HG03565 (cell line): ENCODE results near the gene SLC22A4.

Source experiments
- ATAC-seq: cut with Tn5 transposase; IDR thresholded peaks from one replicate; pipeline ENCODE4 v1.9.1; 2021; ENCODE audit warnings: mild to moderate bottlenecking, moderate library complexity; ENCODE audit not compliant: unreplicated experiment

SLC22A4 gene

DNA sequence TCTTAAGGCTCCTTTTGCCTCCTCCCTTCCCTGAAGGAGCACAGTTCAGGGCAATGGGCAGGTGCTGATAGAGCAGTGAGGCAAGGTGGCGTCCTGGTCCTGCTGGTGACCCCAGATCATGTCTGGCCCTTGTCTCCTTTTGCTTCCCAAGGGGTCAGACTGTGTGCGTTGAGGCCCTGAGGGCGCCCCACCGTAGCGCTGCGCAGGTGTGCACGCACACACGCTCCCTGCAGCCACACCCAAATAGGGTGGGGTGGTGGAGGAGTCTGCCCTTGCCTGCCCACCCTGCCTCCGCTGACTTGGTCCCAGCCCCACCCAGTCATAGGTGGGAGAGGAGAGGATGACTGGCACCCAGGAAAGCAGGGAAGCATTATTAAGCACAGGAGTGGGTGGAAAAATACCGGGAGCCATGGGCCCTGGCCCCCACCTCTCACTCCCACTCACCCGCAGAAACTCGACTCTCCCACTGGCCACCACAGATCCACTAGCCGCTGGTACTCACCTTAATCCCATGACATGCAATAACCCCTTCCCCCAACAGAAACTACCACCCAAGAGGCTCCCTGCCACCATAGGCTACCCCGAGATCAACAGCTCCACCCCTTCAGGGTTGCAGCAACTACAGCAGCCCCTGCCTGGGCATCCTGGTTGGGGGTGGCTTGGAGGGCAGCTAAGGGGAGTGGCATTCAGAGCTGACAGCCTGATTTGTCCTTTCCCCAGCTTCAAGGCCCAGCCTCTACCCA is 20.0 kb upstream of the SLC22A4 start:
- no peak for ATAC-seq

DNA sequence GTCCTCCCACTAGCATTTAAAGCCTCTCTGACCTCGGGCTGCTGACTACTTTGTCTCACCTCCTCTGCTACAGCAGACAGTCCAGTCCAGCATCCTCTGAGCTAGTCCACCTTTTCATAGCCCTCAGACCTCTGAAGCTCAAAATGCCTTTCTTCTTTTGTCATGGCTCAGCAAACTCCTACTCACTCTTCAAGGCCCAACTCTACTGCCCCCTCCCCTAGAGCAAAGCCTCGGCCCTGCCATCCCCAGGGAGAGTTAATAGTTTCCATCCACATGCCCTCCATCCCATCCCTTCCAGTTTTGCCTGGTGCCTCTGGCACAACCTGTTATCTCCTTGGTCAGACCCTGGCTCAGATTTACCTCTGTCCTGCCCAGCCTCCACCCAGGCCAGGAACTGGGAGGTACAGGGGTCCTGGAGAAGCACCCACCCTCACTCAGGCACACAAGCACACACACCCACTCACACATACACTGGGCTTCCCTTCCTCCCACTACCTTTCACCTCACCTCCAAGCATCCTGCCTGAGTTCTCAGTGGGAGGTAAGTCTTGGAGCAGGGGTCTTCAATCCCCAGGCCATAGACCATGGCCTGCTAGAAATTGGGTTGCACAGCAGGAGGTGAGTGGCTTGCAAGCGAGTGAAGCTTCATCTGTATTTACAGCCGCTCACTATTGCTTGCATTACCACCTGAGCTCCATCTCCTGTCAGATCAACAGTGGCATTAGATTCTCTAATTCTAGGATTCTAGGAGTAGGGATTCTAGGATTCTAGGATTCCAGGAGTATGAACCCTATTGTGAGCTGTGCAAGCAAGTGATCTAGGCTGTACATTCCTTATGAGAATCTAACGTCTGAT is 18.6 kb upstream of the SLC22A4 start:
- no peak for ATAC-seq

DNA sequence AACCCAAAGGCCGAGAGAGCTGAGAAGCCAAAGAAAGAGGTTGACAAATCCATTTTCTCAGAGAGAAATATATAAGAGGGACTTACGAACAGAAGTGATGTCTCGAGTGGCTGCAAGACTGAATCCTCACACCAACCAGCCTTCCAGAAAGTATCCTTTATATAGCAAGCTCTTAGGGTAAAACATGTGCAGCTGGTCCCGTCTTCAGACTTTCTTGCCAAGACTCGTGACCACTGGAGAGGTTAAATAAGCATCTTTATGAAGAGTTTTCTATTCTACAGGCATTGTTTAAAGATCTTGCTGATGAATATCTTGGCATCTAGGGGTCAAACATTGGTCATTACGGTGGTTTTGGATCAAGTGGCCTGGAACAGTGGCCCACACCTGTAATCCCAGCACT is 16.9 kb upstream of the SLC22A4 start:
- no peak for ATAC-seq

DNA sequence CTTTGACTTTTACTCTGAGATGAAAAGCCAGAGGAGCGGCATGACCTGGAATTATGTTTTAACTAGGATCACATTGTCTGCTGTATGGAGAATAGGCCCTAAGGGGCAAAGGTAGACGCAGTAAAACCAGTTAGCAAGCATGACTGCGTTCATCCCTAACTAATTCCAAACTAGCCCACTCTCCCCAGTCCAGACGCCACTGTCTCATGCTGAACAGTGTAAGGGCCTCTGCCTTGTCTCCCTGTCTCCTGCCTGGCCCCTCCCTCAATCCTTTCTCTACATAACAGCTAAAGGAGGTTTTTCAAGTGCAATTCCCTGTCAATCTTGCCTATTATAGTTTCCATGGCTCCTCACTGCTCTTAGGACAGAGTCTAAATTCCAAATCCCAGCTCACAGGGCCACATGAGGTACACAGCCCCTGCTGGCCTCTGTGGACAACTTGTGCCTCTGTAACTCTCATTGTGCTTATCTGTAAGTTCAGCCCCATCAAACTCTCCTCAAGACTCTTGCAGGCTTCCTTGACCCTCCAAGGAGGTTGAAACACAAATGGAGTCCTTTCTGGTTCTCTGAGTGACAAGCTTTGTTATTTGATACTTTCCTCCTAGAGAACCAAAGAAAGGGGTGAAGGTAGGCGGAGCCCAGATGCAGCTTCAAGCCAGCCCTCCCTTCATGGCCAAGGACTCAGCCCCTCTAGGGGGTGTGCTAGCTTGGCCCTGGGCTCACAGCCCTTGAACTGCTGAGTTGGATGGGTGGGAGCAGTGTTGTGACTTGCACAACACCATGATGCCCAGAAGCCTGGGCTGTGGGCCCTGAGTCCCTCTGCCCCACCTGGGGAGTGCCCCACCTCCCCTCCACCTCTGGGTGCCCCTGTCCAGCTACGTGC is 16.0 kb upstream of the SLC22A4 start:
- ATAC-seq: no peak

DNA sequence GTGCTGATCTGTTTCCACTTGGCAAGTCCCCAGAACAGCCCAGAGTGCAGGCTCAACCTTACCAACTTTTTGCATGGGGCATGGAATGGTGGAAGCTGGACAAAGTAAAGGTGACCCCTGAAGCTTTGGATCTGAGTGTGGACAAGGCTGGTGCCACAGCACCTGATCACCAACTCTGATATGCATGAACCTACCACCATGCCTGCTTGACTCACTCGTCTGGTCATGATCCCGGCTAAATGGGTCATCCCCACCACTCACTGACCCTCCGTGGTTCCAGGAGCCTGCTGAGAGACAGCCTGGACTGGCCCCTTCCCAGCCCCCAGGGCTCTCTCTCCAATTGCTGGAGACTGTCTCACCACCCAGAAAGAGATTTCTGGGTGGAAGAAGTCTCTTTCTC is 14.4 kb upstream of the SLC22A4 start:
- ATAC-seq: no peak

DNA sequence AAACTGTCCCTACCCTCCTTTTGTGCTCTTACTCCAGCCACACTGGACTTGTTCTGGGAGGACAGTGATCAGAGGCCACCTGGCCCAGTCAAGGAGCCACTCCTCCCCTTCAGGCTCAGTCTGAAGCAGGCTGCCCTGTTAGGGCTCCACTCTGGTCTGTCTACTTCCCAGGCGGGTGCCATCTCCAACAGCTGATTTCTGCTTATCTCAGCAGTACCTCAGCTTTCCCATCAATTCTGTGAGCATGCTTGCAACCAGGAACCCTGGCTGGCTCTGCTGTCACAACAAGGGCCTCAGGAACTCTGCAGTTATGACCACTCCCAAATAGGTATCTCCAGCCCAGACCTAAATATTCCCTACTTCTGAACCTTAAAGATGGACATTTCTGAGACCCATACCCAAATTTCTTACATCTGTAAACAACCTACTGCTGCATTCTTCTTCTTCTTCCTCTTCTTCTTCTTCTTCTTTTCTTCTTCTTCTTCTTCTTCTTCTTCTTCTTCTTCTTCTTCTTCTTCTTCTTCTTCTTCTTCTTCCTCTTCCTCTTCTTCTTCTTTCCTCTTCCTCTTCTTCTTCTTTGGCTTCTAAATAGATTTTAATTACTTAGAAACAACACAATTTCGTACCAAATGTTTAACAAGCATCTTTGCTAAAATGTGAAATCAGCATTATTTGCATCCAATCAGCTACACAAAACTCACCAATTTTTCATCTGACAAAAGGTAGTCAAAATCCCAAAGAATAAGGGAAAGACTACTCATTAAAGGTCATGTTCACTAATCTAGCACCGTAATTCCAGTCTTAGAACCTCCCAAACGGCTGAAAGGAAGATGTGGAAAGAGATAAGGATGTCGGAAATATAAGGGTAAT is 13.6 kb upstream of the SLC22A4 start:
- no peak for ATAC-seq

DNA sequence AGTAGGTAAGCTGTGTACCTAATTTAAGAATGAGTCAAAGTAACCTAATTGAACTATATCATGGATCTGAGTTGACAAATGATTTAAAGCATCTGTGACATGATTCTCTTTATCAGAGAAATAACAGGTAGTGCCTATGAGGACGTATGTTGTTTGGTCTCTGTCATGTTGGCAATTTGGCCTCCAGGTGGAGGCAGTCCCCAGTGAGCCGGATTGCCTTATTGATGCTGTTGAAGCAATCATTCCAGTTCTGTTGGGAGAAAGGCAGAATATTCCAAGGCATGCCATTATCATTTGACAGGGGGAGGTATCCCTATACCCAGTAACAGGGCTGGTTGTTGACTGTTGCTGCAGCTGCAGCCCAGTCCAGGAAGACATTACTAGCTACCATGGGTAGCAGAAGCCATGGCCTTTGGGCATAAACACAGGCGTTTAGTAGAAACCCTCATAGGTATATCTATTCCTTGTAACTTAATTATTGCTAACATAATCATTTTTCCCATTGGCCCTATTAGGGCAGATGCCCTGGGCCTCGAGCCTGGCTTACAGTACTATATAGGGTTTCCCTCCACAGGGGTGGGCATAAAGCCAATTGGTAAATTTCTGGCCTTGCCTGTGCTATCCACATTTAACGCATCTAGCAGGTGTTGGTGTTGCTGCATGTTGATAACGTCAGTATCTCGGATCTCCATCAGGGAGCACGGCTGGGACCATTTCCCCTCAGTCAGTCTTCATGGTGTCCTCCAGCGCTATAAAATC is 12.2 kb upstream of the SLC22A4 start:
- no peak for ATAC-seq

DNA sequence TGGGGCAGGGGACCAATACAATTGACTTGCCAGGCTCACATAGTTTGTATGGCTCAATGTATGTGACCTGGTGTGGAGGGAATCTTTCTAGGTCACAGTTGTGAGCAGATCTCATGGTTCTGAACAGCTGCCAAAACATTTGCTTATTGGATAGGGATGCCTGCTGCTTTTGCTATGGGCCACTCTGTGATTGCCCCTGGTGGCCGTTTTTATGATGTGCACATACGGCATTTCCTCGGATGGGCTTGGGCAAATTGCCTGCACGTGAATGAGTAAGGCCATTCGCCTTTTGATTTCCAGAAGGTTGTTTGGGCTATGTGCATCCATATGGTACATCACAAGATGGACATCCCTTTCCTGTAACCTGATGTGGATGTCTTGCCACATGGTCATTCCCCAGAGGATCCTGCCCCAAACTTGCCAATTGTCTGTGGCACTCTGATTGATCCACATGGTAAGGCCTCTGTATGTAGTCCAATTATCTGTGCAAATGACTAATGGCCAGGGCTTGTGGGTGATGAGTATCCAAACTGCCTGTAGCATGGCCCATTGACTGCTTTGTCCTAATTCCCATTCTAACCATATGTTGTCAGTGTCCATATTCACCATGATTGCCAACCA is 10.7 kb upstream of the SLC22A4 start:
- no peak for ATAC-seq

DNA sequence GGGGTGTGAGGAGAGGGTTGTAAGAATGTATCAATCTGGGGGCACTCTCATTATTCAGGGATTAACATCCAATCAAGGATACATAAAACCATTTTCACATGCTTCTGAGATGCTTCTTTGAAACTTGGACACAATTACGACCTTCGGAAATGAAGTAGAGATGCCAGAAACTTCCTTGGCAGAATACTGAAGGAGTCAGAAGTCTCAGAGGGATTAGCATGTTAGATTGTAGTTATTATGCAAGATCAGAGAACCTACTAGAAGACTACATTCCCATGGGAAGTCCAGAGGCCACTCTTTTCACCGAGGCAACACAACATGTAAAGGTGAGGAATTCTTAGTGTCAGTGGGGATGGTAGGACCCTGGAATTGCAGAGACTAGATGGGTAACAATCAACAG is 5.1 kb upstream of the SLC22A4 start:
- no peak for ATAC-seq

DNA sequence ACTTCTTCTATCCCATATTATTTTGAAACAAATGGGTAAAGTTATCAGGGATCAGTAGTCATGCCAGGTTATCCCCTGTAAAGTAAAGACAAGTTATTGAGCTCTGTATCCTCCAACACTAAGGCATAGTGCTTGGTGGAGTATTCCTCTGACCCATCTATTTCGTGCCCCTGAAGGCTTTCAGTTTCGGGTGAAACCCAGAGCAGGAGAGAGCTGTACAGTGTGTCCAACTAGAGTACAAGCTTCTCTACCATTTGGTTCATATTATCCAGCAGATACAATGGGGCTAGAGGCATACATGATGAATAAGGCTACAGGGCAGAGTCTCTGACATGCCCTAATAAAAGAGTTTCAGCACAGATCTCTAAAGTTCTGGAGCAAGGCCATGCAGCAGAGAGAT is 3.2 kb upstream of the SLC22A4 start:
- ATAC-seq: no peak

DNA sequence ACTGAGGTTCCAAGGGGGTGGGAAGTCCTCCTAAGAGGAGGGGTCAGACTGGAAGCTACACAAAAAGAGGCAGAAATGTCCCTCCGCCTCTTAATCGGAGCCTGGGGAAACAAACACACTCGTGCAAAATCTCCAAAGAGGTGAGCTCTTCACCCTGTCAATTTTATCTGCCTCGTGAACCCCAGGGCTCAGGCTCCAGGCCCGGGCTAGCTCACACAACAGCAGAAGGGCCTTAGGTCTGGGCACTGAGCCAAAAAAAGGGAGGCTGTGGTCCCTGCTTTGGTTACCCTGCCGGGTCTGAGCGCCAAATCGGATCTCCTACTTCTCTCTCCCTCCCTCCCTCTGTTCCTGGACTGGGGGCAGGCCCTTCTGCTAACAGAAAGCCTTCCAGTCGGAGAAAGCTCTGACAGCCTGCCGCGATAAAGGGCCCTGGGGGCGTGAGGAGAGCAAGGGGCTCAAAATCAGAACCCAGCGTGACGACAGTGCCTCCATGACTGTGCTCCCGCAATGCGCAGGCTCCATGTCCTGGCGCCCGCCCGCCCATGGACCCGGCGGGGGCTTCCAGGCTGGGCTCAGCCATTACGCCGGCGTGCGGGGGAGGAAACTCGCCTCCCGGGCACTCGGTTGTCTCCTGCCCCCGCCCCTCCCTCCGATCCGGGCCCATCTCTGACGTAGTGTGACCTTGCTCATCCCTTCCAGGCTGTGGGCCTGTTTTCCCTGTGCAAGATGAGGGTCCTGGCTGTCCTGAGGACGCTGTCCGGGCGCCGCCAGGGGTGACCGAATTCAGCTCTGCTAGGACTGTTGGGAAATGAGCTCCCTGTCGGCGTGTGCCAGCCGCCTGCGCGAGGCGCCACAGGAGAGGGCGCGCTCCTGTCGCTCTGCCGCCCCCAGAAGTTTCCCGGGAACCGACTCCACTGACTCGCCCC is 865 bp upstream of the SLC22A4 start:
- peak; percentile 29 for ATAC-seq

DNA sequence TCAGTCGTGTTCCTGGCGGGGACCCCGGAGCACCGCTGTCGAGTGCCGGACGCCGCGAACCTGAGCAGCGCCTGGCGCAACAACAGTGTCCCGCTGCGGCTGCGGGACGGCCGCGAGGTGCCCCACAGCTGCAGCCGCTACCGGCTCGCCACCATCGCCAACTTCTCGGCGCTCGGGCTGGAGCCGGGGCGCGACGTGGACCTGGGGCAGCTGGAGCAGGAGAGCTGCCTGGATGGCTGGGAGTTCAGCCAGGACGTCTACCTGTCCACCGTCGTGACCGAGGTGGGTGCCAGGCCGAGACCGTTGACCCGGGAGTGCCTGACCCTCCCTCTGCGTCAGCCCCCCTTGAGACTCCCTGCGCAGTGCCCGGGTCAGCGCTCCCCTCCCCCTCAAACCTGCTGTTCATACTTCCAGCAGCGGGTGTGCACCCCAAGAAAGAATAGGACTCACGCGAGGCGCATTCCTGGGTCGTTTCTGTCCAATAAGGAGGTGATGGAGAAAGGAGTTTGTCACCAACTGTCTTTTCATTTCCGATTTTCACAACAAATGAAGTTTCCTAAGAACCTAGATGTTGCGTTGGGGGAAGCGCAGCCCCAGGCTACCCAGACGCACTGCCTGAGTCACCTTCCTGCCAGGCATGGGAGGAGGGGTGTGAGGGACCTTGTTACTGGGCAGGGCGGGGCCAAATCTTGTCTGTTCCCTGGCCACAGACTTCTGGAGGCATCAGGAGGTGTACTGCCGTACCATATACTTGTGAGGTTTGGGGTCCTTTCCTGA is 722 bp downstream of the SLC22A4 start:
- no peak for ATAC-seq

DNA sequence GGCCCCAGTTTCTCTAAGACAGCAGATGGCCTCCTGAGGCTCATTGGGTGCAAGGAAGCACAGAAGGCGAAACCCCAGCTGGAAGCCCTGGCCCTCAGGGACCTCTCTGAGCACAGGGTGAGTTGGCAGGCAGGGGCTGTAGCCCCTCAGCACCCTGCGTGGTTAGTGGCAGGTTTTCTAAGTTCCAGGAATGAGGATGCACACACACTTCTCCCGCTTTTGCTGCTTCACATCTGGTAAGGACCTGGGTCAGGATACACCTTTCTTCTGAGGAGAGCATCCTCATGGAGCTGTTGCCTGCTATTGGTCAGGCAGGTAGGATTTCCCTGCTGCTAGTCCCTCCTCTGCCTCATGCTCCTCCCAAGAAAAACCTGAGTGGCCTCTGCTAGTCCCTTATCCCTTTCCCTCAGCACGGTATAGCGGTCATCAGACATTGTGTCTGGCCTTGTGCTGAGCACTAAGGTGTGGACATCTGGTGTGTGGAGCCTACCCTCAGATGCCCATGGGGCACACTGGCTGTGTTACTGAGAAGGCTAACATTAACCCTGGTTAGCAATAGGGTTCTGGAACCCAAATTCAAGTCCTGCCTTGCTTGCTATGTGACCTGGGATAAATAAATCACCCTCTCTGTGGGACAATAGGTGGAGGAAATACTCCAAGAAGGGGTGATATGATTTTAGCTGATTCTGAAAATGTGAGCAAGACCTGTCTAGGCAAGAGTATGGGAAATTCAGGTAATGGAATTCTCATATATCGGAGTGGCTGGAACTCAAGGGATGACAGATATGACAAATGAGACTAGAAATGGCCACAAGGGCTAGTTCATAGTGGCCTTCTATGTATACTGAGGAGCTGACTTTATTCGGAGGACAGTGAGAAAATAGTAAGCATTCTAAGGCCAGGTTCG is 1.6 kb downstream of the SLC22A4 start:
- ATAC-seq: no peak

DNA sequence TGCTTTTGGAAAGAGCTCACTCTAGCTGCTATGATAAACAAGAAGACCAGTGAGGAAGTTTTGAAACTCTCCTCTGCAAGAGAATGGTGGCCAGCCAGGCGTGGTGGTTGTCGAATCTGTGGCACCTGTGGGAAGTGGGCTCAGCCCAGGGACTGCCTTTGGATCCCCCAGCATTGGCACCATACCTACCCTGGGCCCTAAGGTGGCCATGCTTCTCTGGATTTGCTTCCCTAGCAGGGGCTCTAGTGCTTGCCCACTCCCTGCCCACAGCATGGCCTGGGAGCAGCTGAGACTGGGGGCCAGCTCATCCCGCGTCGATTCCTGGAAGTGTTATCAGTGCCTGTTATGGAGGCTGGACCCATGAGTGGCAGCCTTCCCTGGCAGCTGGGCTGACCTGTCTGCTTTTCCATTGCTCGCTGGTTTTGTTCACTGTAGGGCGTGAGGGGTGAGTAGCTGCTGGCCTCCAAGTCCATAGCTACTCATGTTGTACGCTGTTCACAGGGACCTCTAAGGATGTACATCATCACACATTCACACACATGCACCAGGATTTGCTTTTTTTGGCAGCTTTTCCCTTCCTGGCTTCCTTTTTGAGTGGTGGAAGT is 2.3 kb downstream of the SLC22A4 start:
- ATAC-seq: no peak

DNA sequence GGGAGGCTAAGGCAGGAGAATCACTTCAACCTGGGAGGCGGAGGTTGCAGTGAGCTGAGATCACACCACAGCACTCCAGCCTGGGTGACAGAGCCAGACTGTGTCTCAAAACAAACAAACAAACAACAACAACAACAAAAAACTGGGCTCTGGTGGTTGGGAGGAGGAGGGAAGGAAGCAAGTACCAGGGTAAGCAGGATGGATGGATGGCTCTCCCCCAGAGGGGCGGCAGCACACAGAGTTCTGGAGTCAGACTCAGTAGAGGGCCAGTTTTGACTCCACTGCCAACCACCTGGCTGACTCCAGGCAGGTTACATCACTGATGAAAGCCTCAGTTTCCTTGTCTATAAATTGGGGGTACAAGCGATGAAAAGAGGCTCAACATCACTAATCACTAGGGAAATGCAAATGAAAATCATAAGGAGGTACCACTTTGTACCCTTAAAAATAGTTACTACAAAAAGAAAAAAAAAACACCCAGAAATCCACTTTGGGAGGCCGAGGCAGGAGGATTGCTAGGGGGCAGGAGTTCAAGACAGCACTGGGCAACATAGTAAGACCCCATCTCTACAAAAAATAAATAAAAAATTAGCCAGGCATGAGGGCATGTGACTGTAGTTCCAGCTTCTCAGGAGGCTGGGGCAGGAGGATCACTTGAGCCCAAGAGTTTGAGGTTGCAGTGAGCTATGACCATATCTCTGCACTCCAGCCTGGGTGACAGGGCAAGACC is 3.2 kb downstream of the SLC22A4 start:
- no peak for ATAC-seq
